Measurements from ENCODE around the gene EXOC3. TPM values are rescaled to one million over a fixed set of nuclear protein-coding genes. Genes with fewer than 3 reads are reported as not detected.

EXOC3 gene
- polyA plus RNA-seq, 3 donors = 33.2 to 59.7 (median 53.8) TPM

- Histone ChIP-seq H3K79me2 (ENCODE audit: insufficient read depth, low read length) (no peaks in the 10 kb centered on the region), H3K4me1 (ENCODE audit: control insufficient read depth in 1 of 2, insufficient read depth in 2 of 2, low read length in 2 of 2) (peaks cover 0 to 17% of the 10 kb centered on the region in 2 donors), H3K27me3 (ENCODE audit: control insufficient read depth in 2 of 2, insufficient read depth in 2 of 2, low read length in 2 of 2) (peaks cover 0 to 6% of the 10 kb centered on the region in 2 donors), H4K20me1 (ENCODE audit: insufficient read depth, low read length) (no peaks in the 10 kb centered on the region), H3K4me2 (replicated peaks; ENCODE audit: extremely low read depth, low read length, poor library complexity, severe bottlenecking) (no peak overlapping the region), H3K9me3 (replicated peaks in 1 of 2; ENCODE audit: control insufficient read depth in 1 of 2, insufficient read depth in 1 of 2, low read length in 2 of 2) (no peaks in the 10 kb centered on the region), H2AFZ (ENCODE audit: insufficient read depth, low read depth, low read length, poor library complexity, severe bottlenecking) (no peak overlapping the region), H3K9ac (ENCODE audit: insufficient read depth, low read length, poor library complexity, severe bottlenecking) (no peak overlapping the region), H3K36me3 (replicated peaks in 1 of 2; ENCODE audit: control insufficient read depth in 1 of 2, insufficient read depth in 2 of 2, low read length in 2 of 2) (no peaks in the 10 kb centered on the region), H3K27ac (ENCODE audit: low read depth in 1 of 2, low read length in 2 of 2) (no peak overlapping the region), H3K4me3 (replicated peaks in 1 of 3; ENCODE audit: low read depth in 2 of 3, low read length in 3 of 3) (no peak overlapping the region)
- intact Hi-C loops (cut with micrococcal nuclease) = no loop called here
- no peaks in the 10 kb centered on the region for H3K36me3 Mint-ChIP-seq
- TF ChIP-seq CTCF (IDR thresholded peaks at IDR 0.05) = no peak
- DNase-seq = no peak
- H3K4me1 Mint-ChIP-seq = peaks cover 14% of the 10 kb centered on the region
- peaks cover 5 to 9% (median 6%) of the 10 kb centered on the region in 3 donors for H3K27me3 Mint-ChIP-seq (ENCODE audit: low read depth in 3 of 3)
- peak overlapping the region in 2 of 7 donors; percentile 7 to 19 for H3K27ac Mint-ChIP-seq
- peaks cover 0 to 3% (median 0%) of the 10 kb centered on the region in 7 donors for H3K9me3 Mint-ChIP-seq
- WGBS (ENCODE audit: insufficient coverage) = 91% methylated on average over 17 of the region's 18 CpGs
- H3K4me3 Mint-ChIP-seq = no peak overlapping the region
Measured at GRCh38 chr5:394671-395155, 48.3 kb upstream of the EXOC3 start.

- H3K4me1 Mint-ChIP-seq = peaks cover 19% of the 10 kb centered on the region
- Histone ChIP-seq H4K20me1 (ENCODE audit: insufficient read depth, low read length) (no peaks in the 10 kb centered on the region), H3K27ac (ENCODE audit: low read depth in 1 of 2, low read length in 2 of 2) (no peak overlapping the region), H3K27me3 (ENCODE audit: control insufficient read depth in 2 of 2, insufficient read depth in 2 of 2, low read length in 2 of 2) (peaks cover 0 to 10% of the 10 kb centered on the region in 2 donors), H3K36me3 (replicated peaks in 1 of 2; ENCODE audit: control insufficient read depth in 1 of 2, insufficient read depth in 2 of 2, low read length in 2 of 2) (no peaks in the 10 kb centered on the region), H3K4me2 (replicated peaks; ENCODE audit: extremely low read depth, low read length, poor library complexity, severe bottlenecking) (no peak overlapping the region), H3K9me3 (replicated peaks in 1 of 2; ENCODE audit: control insufficient read depth in 1 of 2, insufficient read depth in 1 of 2, low read length in 2 of 2) (no peaks in the 10 kb centered on the region), H3K79me2 (ENCODE audit: insufficient read depth, low read length) (no peaks in the 10 kb centered on the region), H3K9ac (ENCODE audit: insufficient read depth, low read length, poor library complexity, severe bottlenecking) (no peak overlapping the region), H3K4me1 (ENCODE audit: control insufficient read depth in 1 of 2, insufficient read depth in 2 of 2, low read length in 2 of 2) (peaks cover 6 to 23% of the 10 kb centered on the region in 2 donors), H2AFZ (ENCODE audit: insufficient read depth, low read depth, low read length, poor library complexity, severe bottlenecking) (no peak overlapping the region), H3K4me3 (replicated peaks in 1 of 3; ENCODE audit: low read depth in 2 of 3, low read length in 3 of 3) (no peak overlapping the region)
- intact Hi-C loops (cut with micrococcal nuclease) = no loop called here
- H3K9me3 Mint-ChIP-seq = peaks cover 0 to 1% (median 0%) of the 10 kb centered on the region in 7 donors
- peak overlapping the region in 1 of 7 donors; percentile 19 for H3K27ac Mint-ChIP-seq
- no peak overlapping the region for H3K4me3 Mint-ChIP-seq
- H3K27me3 Mint-ChIP-seq (ENCODE audit: low read depth in 3 of 3) = peaks cover 5 to 13% (median 11%) of the 10 kb centered on the region in 3 donors
- TF ChIP-seq CTCF (IDR thresholded peaks at IDR 0.05) = no peak
- DNase-seq = peak in 2 of 3 donors; percentile 32 to 78
- no peaks in the 10 kb centered on the region for H3K36me3 Mint-ChIP-seq
- 86% methylated on average over 16 of the region's 21 CpGs for whole genome bisulfite sequencing (ENCODE audit: insufficient coverage)
Measured at GRCh38 chr5:395156-395920, 47.6 kb upstream of the EXOC3 start.
